ENCODE data around the gene OLFM2.

The OLFM2 gene

GRCh38 chr19:9868983-9869617 is 67.2 kb downstream of the OLFM2 start:
- H3K4me3 Mint-ChIP-seq = no peak overlapping the region
- H3K27ac Mint-ChIP-seq = no peak overlapping the region
- no peaks in the 10 kb centered on the region for H3K27me3 Mint-ChIP-seq
- H3K36me3 Mint-ChIP-seq = no peaks in the 10 kb centered on the region
- H3K9me3 Mint-ChIP-seq (ENCODE audit: low read depth) = no peaks in the 10 kb centered on the region
- peaks cover 28% of the 10 kb centered on the region for H3K4me1 Mint-ChIP-seq (ENCODE audit: low read depth)

- Mint-ChIP-seq H3K27ac (peak overlapping the region; percentile 58), H3K36me3 (no peaks in the 10 kb centered on the region), H3K4me1 (ENCODE audit: low read depth) (peaks cover 58% of the 10 kb centered on the region), H3K27me3 (no peaks in the 10 kb centered on the region), H3K9me3 (ENCODE audit: low read depth) (no peaks in the 10 kb centered on the region), H3K4me3 (peak overlapping the region; percentile 35)
Measured at GRCh38 chr19:9865732-9866501, 70.4 kb downstream of the OLFM2 start.

GRCh38 chr19:9863759-9864158 is 72.6 kb downstream of the OLFM2 start:
- H3K4me1 Mint-ChIP-seq (ENCODE audit: low read depth) = peaks cover 76% of the 10 kb centered on the region
- H3K9me3 Mint-ChIP-seq (ENCODE audit: low read depth) = no peaks in the 10 kb centered on the region
- H3K36me3 Mint-ChIP-seq = no peaks in the 10 kb centered on the region
- H3K27ac Mint-ChIP-seq = peak overlapping the region; percentile 88
- no peaks in the 10 kb centered on the region for H3K27me3 Mint-ChIP-seq
- H3K4me3 Mint-ChIP-seq = peak overlapping the region; percentile 76

- Mint-ChIP-seq H3K4me3 (peak overlapping the region; percentile 76), H3K27me3 (no peaks in the 10 kb centered on the region), H3K27ac (peak overlapping the region; percentile 88), H3K4me1 (ENCODE audit: low read depth) (peaks cover 84% of the 10 kb centered on the region), H3K36me3 (no peaks in the 10 kb centered on the region), H3K9me3 (ENCODE audit: low read depth) (no peaks in the 10 kb centered on the region)
Measured at GRCh38 chr19:9862938-9863337, 73.4 kb downstream of the OLFM2 start.

GRCh38 chr19:9861503-9861902 is 74.8 kb downstream of the OLFM2 start:
- Mint-ChIP-seq H3K36me3 (no peaks in the 10 kb centered on the region), H3K4me3 (no peak overlapping the region), H3K9me3 (ENCODE audit: low read depth) (no peaks in the 10 kb centered on the region), H3K4me1 (ENCODE audit: low read depth) (peaks cover 91% of the 10 kb centered on the region), H3K27me3 (no peaks in the 10 kb centered on the region), H3K27ac (no peak overlapping the region)

- Mint-ChIP-seq H3K4me3 (no peak overlapping the region), H3K36me3 (no peaks in the 10 kb centered on the region), H3K27ac (no peak overlapping the region), H3K9me3 (ENCODE audit: low read depth) (no peaks in the 10 kb centered on the region), H3K4me1 (ENCODE audit: low read depth) (peaks cover 89% of the 10 kb centered on the region), H3K27me3 (no peaks in the 10 kb centered on the region)
Measured at GRCh38 chr19:9860407-9860806, 75.9 kb downstream of the OLFM2 start.

- Mint-ChIP-seq H3K27ac (no peak overlapping the region), H3K4me3 (peak overlapping the region; percentile 87), H3K4me1 (ENCODE audit: low read depth) (peaks cover 83% of the 10 kb centered on the region)
Measured at GRCh38 chr19:9858766-9859165, 77.5 kb downstream of the OLFM2 start.

GRCh38 chr19:9857920-9858746 is 78.2 kb downstream of the OLFM2 start:
- H3K27me3 Mint-ChIP-seq = no peaks in the 10 kb centered on the region
- no peaks in the 10 kb centered on the region for H3K9me3 Mint-ChIP-seq (ENCODE audit: low read depth)
- H3K4me1 Mint-ChIP-seq (ENCODE audit: low read depth) = peaks cover 82% of the 10 kb centered on the region
- H3K4me3 Mint-ChIP-seq = peak overlapping the region; percentile 87
- peaks cover 3% of the 10 kb centered on the region for H3K36me3 Mint-ChIP-seq
- peak overlapping the region; percentile 93 for H3K27ac Mint-ChIP-seq

More at GRCh38 chr19:9858766-9859165, 77.5 kb downstream of the OLFM2 start:
- Mint-ChIP-seq H3K9me3 (ENCODE audit: low read depth) (no peaks in the 10 kb centered on the region), H3K27me3 (no peaks in the 10 kb centered on the region), H3K36me3 (peaks cover 2% of the 10 kb centered on the region)

GRCh38 chr19:9857076-9857721 is 79.1 kb downstream of the OLFM2 start:
- peak overlapping the region; percentile 93 for H3K27ac Mint-ChIP-seq
- H3K36me3 Mint-ChIP-seq = peaks cover 3% of the 10 kb centered on the region
- H3K4me1 Mint-ChIP-seq (ENCODE audit: low read depth) = peaks cover 80% of the 10 kb centered on the region
- peak overlapping the region; percentile 87 for H3K4me3 Mint-ChIP-seq
- H3K9me3 Mint-ChIP-seq (ENCODE audit: low read depth) = no peaks in the 10 kb centered on the region
- no peaks in the 10 kb centered on the region for H3K27me3 Mint-ChIP-seq

GRCh38 chr19:9856609-9857008 is 79.7 kb downstream of the OLFM2 start:
- peak overlapping the region; percentile 87 for H3K4me3 Mint-ChIP-seq
- no peaks in the 10 kb centered on the region for H3K27me3 Mint-ChIP-seq
- H3K27ac Mint-ChIP-seq = peak overlapping the region; percentile 93
- peaks cover 74% of the 10 kb centered on the region for H3K4me1 Mint-ChIP-seq (ENCODE audit: low read depth)
- H3K36me3 Mint-ChIP-seq = peaks cover 3% of the 10 kb centered on the region
- no peaks in the 10 kb centered on the region for H3K9me3 Mint-ChIP-seq (ENCODE audit: low read depth)

- H3K4me3 Mint-ChIP-seq = no peak overlapping the region
Measured at GRCh38 chr19:9854282-9854846, 82.0 kb downstream of the OLFM2 start.

GRCh38 chr19:9850235-9850959 is 85.9 kb downstream of the OLFM2 start:
- Mint-ChIP-seq H3K9me3 (ENCODE audit: low read depth) (no peaks in the 10 kb centered on the region), H3K27ac (peak overlapping the region; percentile 46), H3K27me3 (no peaks in the 10 kb centered on the region), H3K4me3 (no peak overlapping the region), H3K4me1 (ENCODE audit: low read depth) (peaks cover 33% of the 10 kb centered on the region), H3K36me3 (peaks cover 3% of the 10 kb centered on the region)

More at GRCh38 chr19:9854282-9854846, 82.0 kb downstream of the OLFM2 start:
- peak overlapping the region; percentile 46 for H3K27ac Mint-ChIP-seq
- H3K9me3 Mint-ChIP-seq (ENCODE audit: low read depth) = no peaks in the 10 kb centered on the region
- peaks cover 3% of the 10 kb centered on the region for H3K36me3 Mint-ChIP-seq
- no peaks in the 10 kb centered on the region for H3K27me3 Mint-ChIP-seq
- H3K4me1 Mint-ChIP-seq (ENCODE audit: low read depth) = peaks cover 53% of the 10 kb centered on the region

GRCh38 chr19:9849791-9850190 is 86.5 kb downstream of the OLFM2 start:
- Mint-ChIP-seq H3K36me3 (peaks cover 4% of the 10 kb centered on the region), H3K27me3 (no peaks in the 10 kb centered on the region), H3K9me3 (ENCODE audit: low read depth) (no peaks in the 10 kb centered on the region), H3K4me1 (ENCODE audit: low read depth) (peaks cover 35% of the 10 kb centered on the region), H3K4me3 (no peak overlapping the region), H3K27ac (no peak overlapping the region)

- Mint-ChIP-seq H3K9me3 (ENCODE audit: low read depth) (no peaks in the 10 kb centered on the region), H3K4me1 (ENCODE audit: low read depth) (peaks cover 29% of the 10 kb centered on the region), H3K27me3 (no peaks in the 10 kb centered on the region), H3K27ac (no peak overlapping the region), H3K36me3 (peaks cover 4% of the 10 kb centered on the region), H3K4me3 (no peak overlapping the region)
Measured at GRCh38 chr19:9848762-9849161, 87.6 kb downstream of the OLFM2 start.

Data from activated naive CD8-positive, alpha-beta T cell (primary cell).